ENCODE data around the gene CFAP54. TPM values are rescaled to one million over a fixed set of nuclear protein-coding genes. Genes with fewer than 3 reads are reported as not detected.

Gene CFAP54
- total and polyA plus RNA-seq, 2 experiments from 2014 or later = 0.07 to 0.76 TPM

DNA sequence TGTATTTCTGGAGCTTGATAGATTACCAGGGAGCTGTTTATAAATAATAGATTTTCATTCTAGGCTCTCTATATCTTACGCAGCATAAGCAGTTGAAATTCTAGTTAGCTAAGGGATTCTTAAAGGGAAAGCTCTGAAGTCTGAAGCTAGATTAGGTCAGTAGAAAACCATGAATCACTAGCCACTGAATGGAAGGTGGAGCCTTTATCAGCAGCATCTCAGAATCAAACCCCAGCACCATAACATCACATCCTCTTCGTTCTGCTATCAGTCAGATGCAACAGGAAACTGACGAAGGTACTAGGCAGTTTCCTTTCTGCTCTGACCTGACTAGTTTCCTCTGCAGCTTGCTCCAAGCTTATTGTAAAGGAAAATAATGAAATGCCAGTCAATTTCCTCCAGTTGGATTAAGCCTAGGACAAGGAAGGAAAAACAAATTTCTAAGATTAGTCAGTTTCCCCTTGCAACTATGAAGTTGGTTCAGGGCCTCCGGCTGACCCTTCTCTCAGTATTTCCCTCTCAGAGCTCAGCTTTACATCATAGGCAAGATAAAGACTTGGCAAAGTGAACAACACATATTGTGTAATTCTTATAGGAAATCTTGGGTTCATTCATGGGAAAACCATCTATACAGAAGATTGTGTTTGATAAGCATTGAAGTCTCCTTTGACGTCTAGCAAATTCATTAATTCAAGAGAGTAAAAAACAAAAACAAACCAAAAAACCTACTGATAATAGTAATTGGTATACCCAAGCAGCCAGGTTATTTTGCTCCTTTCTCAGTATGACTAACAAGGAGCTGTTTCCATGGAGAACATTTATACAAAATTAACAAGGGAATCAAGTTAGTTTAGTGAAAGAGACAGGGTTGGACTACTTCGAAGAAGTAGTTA is 43.4 kb upstream of the CFAP54 start:
- ATAC-seq (no peak), DNase-seq (ENCODE audit: low spot score) (no peak)
- no peaks in the 10 kb centered on the region for H3K36me3 Mint-ChIP-seq (ENCODE audit: low read depth)
- no peaks in the 10 kb centered on the region for H3K36me3 ChIP-seq (ENCODE audit: insufficient read depth)
- H3K27ac Mint-ChIP-seq = no peak overlapping the region
- no peak overlapping the region for H2AFZ ChIP-seq
- TF ChIP-seq JUNB (IDR thresholded peaks at IDR 0.05; ENCODE audit: unreplicated experiment) = no peak
- TF ChIP-seq, protein P1, sequence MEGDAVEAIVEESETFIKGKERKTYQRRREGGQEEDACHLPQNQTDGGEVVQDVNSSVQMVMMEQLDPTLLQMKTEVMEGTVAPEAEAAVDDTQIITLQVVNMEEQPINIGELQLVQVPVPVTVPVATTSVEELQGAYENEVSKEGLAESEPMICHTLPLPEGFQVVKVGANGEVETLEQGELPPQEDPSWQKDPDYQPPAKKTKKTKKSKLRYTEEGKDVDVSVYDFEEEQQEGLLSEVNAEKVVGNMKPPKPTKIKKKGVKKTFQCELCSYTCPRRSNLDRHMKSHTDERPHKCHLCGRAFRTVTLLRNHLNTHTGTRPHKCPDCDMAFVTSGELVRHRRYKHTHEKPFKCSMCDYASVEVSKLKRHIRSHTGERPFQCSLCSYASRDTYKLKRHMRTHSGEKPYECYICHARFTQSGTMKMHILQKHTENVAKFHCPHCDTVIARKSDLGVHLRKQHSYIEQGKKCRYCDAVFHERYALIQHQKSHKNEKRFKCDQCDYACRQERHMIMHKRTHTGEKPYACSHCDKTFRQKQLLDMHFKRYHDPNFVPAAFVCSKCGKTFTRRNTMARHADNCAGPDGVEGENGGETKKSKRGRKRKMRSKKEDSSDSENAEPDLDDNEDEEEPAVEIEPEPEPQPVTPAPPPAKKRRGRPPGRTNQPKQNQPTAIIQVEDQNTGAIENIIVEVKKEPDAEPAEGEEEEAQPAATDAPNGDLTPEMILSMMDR (conservative IDR thresholded peaks at IDR 0.05; ENCODE audit: low read depth in 2 of 2) = no peak
- TF ChIP-seq, protein P2, sequence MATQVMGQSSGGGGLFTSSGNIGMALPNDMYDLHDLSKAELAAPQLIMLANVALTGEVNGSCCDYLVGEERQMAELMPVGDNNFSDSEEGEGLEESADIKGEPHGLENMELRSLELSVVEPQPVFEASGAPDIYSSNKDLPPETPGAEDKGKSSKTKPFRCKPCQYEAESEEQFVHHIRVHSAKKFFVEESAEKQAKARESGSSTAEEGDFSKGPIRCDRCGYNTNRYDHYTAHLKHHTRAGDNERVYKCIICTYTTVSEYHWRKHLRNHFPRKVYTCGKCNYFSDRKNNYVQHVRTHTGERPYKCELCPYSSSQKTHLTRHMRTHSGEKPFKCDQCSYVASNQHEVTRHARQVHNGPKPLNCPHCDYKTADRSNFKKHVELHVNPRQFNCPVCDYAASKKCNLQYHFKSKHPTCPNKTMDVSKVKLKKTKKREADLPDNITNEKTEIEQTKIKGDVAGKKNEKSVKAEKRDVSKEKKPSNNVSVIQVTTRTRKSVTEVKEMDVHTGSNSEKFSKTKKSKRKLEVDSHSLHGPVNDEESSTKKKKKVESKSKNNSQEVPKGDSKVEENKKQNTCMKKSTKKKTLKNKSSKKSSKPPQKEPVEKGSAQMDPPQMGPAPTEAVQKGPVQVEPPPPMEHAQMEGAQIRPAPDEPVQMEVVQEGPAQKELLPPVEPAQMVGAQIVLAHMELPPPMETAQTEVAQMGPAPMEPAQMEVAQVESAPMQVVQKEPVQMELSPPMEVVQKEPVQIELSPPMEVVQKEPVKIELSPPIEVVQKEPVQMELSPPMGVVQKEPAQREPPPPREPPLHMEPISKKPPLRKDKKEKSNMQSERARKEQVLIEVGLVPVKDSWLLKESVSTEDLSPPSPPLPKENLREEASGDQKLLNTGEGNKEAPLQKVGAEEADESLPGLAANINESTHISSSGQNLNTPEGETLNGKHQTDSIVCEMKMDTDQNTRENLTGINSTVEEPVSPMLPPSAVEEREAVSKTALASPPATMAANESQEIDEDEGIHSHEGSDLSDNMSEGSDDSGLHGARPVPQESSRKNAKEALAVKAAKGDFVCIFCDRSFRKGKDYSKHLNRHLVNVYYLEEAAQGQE (IDR thresholded peaks at IDR 0.05; ENCODE audit: unreplicated experiment) = no peak
- TF ChIP-seq, protein P3, sequence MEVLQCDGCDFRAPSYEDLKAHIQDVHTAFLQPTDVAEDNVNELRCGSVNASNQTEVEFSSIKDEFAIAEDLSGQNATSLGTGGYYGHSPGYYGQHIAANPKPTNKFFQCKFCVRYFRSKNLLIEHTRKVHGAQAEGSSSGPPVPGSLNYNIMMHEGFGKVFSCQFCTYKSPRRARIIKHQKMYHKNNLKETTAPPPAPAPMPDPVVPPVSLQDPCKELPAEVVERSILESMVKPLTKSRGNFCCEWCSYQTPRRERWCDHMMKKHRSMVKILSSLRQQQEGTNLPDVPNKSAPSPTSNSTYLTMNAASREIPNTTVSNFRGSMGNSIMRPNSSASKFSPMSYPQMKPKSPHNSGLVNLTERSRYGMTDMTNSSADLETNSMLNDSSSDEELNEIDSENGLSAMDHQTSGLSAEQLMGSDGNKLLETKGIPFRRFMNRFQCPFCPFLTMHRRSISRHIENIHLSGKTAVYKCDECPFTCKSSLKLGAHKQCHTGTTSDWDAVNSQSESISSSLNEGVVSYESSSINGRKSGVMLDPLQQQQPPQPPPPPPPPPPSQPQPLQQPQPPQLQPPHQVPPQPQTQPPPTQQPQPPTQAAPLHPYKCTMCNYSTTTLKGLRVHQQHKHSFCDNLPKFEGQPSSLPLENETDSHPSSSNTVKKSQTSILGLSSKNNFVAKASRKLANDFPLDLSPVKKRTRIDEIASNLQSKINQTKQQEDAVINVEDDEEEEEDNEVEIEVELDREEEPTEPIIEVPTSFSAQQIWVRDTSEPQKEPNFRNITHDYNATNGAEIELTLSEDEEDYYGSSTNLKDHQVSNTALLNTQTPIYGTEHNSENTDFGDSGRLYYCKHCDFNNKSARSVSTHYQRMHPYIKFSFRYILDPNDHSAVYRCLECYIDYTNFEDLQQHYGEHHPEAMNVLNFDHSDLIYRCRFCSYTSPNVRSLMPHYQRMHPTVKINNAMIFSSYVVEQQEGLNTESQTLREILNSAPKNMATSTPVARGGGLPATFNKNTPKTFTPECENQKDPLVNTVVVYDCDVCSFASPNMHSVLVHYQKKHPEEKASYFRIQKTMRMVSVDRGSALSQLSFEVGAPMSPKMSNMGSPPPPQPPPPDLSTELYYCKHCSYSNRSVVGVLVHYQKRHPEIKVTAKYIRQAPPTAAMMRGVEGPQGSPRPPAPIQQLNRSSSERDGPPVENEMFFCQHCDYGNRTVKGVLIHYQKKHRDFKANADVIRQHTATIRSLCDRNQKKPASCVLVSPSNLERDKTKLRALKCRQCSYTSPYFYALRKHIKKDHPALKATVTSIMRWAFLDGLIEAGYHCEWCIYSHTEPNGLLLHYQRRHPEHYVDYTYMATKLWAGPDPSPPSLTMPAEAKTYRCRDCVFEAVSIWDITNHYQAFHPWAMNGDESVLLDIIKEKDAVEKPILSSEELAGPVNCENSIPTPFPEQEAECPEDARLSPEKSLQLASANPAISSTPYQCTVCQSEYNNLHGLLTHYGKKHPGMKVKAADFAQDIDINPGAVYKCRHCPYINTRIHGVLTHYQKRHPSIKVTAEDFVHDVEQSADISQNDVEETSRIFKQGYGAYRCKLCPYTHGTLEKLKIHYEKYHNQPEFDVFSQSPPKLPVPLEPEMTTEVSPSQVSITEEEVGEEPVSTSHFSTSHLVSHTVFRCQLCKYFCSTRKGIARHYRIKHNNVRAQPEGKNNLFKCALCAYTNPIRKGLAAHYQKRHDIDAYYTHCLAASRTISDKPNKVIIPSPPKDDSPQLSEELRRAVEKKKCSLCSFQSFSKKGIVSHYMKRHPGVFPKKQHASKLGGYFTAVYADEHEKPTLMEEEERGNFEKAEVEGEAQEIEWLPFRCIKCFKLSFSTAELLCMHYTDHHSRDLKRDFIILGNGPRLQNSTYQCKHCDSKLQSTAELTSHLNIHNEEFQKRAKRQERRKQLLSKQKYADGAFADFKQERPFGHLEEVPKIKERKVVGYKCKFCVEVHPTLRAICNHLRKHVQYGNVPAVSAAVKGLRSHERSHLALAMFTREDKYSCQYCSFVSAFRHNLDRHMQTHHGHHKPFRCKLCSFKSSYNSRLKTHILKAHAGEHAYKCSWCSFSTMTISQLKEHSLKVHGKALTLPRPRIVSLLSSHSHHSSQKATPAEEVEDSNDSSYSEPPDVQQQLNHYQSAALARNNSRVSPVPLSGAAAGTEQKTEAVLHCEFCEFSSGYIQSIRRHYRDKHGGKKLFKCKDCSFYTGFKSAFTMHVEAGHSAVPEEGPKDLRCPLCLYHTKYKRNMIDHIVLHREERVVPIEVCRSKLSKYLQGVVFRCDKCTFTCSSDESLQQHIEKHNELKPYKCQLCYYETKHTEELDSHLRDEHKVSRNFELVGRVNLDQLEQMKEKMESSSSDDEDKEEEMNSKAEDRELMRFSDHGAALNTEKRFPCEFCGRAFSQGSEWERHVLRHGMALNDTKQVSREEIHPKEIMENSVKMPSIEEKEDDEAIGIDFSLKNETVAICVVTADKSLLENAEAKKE (CRISPR knock-in tag; IDR thresholded peaks at IDR 0.05) = no peak
- TF ChIP-seq POLR2AphosphoS5 (IDR thresholded peaks at IDR 0.05; ENCODE audit: low read depth) = no peak
- TF ChIP-seq CREB1 (CRISPR knock-in tag; IDR thresholded peaks at IDR 0.05; ENCODE audit: low read depth) = no peak
- no peak for TF ChIP-seq ZNF114 (CRISPR knock-in tag; IDR thresholded peaks at IDR 0.05)
- no peak for TF ChIP-seq ZNF331 (CRISPR knock-in tag; IDR thresholded peaks at IDR 0.05; ENCODE audit: low read depth)
- TF ChIP-seq EZH2phosphoT487 (IDR thresholded peaks at IDR 0.05; ENCODE audit: unreplicated experiment) = no peak
- no peak for TF ChIP-seq EZH2 (IDR thresholded peaks at IDR 0.05; ENCODE audit: low read depth, unreplicated experiment)
- no peak for TF ChIP-seq NANOG (IDR thresholded peaks at IDR 0.05; ENCODE audit: borderline replicate concordance)
- TF ChIP-seq, protein P4, sequence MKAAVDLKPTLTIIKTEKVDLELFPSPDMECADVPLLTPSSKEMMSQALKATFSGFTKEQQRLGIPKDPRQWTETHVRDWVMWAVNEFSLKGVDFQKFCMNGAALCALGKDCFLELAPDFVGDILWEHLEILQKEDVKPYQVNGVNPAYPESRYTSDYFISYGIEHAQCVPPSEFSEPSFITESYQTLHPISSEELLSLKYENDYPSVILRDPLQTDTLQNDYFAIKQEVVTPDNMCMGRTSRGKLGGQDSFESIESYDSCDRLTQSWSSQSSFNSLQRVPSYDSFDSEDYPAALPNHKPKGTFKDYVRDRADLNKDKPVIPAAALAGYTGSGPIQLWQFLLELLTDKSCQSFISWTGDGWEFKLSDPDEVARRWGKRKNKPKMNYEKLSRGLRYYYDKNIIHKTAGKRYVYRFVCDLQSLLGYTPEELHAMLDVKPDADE (IDR thresholded peaks at IDR 0.05) = no peak
- TF ChIP-seq STAT1 (IDR thresholded peaks at IDR 0.05; ENCODE audit: unreplicated experiment) = no peak
- H3K4me3 ChIP-seq = no peak overlapping the region
- no peaks in the 10 kb centered on the region for H3K4me1 ChIP-seq (ENCODE audit: insufficient read depth)
- H3K4me1 Mint-ChIP-seq = no peaks in the 10 kb centered on the region; the same call in 2 of the 3 replicates
- no peaks in the 10 kb centered on the region for H3K79me2 ChIP-seq (replicated peaks; ENCODE audit: insufficient read depth)
- H3K27ac ChIP-seq (ENCODE audit: low read depth) = no peak overlapping the region
- H3K4me2 ChIP-seq = no peak overlapping the region
- H3K27me3 Mint-ChIP-seq (ENCODE audit: insufficient read depth, low read depth, poor library complexity) = no peaks in the 10 kb centered on the region
- H4K20me1 ChIP-seq (replicated peaks; ENCODE audit: insufficient read depth) = no peaks in the 10 kb centered on the region
- no peaks in the 10 kb centered on the region for H3K9me2 ChIP-seq (ENCODE audit: insufficient read depth)
- H3K4me3 Mint-ChIP-seq = no peak overlapping the region
- no peaks in the 10 kb centered on the region for H3F3A ChIP-seq (replicated peaks; ENCODE audit: low read depth)
- H3K27me3 ChIP-seq (ENCODE audit: insufficient read depth) = no peaks in the 10 kb centered on the region
- H3K9me3 Mint-ChIP-seq = peaks cover 3% of the 10 kb centered on the region; the same call in 1 of the 3 replicates
